Germinal center (tissue), 1 donor: Measurements from ENCODE around the gene PRKD3.
A peak's percentile ranks its signal among the peaks of the same experiment; 100 is the strongest.
"Not testable (repeated sequence)": the region's sequence is repeated elsewhere in the genome, so short reads cannot be mapped to it uniquely, and the experiment has no call there.

ENCODE experiments used
- DNase-seq: peaks from one replicate; pipeline ENCODE4 v3.0.0; 2012; ENCODE audit warnings: mixed read lengths, low spot score

PRKD3 gene

GRCh38 chr2:37316181-37316580 is 8.5 kb downstream of the PRKD3 start:
- DNase-seq: no peak

DNA sequence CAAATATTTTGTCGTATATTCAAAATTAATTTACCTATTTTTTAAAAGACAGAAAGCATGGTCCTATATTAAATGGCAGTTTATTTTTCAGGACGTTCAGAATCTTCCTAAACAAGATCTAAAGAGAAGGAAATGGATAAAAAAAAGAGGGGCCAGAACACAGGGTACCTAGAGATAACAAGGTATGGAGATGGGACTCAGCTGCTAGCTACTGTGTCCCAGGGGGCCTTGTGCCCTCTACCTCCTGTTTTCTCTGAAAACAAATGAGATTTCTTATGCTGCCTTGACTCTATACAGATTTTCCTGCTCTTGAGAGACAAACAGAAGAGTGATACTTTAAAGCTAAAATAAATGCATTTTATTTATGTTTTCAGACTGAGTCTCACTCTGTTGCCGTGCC is 9.3 kb downstream of the PRKD3 start:
- no peak for DNase-seq

- no peak for DNase-seq
Measured at GRCh38 chr2:37307500-37307899, 17.1 kb downstream of the PRKD3 start.

DNA sequence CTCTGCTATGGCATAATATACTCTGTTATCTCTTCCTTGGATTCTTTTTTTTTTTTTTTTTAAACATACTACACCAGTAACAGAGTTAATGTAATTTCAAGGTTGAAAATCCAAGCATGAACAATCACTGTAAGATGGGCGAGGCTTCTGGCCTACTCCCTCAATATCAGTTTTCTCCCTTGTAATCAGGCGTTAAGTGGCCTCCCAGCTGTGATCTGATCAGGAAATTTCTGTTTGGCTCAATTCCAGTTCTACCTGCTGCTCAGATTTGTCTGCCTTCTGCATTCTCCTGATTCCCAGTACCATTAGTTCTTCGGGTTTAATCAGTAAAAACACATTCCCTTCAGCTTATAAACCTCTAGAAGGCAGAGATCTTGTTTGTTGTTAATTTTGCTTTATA is 18.6 kb downstream of the PRKD3 start:
- no peak for DNase-seq

- no peak for DNase-seq
Measured at GRCh38 chr2:37302701-37303252, 21.9 kb downstream of the PRKD3 start.

DNA sequence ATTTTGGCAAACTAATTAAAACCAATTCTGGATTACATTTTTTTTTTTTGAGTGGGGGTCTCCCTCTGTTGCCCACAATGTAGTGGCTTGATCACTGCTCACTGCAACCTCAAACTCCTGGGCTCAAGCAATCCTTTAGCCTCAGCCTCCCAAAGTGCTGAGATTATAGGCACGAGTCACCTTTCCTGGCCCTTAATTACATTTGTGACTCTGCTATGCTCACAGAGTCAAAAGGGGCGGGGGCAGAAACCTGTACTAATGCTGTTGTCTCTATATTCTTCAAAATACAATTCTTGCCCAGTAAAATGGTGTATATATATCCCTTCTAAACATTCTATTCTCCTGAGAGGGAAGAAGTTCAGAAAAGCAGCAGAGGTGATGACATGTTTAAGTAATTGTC is 23.2 kb downstream of the PRKD3 start:
- DNase-seq: no peak

DNA sequence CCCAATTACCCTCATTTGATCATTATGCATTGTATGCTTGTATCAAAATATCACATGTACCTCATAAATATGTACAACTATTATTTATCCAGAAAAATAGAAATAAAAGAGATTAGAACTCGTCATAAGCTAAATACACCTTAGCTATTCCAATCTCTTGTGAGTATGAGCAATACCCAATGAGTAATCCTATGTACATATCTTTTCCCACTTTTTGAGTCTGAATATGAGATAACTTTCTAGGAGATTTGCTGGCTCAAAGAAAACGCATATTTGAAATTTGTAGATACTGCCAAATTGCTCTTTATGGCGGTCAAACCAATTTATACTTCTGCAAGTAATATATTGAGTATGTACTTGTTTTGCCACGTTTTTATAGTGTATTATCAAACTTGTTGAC is 24.1 kb downstream of the PRKD3 start:
- DNase-seq: no peak

GRCh38 chr2:37300146-37300545 is 24.5 kb downstream of the PRKD3 start:
- DNase-seq: no peak

DNA sequence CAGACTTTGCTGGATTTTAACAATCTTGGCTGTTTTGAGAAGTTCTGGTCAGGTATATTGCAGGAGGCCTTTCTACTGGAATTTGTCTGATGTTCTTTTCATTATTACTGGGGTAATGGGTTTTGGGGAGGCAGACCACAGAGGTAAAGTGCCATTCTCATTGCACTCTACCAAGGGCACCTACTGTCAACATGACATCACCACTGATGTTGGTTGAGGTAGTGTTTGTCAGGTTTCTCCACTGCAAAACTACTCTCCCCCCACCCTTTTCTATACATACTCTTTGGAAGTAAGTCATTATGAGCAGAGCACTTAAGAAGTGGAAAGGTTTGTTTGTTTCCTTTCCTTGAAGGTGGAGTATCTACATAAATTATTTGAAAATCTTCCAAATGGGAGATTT is 27.0 kb downstream of the PRKD3 start:
- DNase-seq: no peak

DNA sequence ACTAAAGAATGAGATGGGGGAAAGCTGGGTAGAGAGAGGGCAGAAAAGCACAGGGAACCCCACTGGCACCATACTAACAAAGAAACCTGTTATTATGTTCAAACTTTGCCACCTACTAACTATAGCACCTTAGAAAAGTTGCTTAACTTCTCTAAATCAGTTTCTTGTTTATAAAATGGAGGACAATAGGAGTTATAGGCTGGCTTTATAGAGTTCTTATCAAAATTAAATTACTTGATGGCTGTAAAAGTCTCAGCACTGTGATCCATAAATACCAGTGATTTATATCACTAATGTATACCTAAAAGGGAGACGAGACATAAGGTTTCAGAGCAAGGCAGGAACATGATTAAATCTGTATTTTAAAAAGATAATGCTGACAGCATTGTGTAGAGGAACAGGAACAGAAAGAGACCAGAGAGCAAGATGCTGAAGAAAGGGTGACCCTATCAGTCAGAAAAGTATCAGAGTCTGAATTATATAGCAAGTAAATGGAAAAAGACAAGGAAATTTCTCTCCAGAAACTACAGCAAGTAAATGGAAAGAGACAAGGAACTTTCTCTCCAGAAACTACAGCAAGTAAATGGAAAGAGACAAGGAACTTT is 29.1 kb downstream of the PRKD3 start:
- DNase-seq: no peak

GRCh38 chr2:37294858-37295257 is 29.8 kb downstream of the PRKD3 start:
- DNase-seq: not testable (repeated sequence)

- no peak for DNase-seq
Measured at GRCh38 chr2:37291680-37292079, 33.0 kb downstream of the PRKD3 start.

- DNase-seq: peak; percentile 18
Measured at GRCh38 chr2:37287966-37288365, 36.7 kb downstream of the PRKD3 start.

DNA sequence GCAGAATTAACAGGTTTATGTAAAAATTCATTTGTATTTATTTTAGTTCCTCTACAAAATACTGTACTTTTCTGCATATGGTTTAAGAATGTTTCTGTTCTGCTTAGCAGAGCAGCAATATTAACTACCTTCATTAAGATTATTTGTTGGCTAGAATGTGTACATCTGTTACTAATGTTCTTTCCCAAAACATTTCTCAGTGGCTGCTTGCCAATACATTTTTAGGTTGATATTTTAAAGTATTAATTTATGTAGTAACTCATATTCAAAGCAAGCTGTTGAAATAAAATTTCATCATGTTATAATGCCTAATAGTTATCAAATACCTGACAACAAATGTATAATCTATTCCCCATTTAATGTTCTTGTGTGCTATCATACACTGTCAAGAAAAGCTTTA is 40.3 kb downstream of the PRKD3 start:
- no peak for DNase-seq

DNA sequence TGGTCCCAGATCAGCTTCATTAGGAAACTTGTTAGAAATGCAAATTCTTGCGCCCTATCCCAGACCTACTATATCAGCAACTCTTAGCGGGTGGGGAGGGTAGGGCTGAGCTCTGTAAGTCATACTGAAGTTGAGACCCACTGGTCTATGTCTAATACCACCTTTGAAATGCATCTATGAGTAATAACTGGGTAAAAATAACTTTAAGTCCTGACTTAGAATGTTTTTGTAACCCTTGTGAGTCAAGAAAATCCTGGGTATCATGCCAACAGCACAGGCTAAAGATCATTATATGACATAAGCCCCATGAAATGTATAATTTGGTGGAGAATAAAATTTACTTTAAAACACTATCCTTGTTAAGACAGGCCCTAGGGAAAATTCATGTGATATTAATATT is 41.4 kb downstream of the PRKD3 start:
- DNase-seq: no peak

DNA sequence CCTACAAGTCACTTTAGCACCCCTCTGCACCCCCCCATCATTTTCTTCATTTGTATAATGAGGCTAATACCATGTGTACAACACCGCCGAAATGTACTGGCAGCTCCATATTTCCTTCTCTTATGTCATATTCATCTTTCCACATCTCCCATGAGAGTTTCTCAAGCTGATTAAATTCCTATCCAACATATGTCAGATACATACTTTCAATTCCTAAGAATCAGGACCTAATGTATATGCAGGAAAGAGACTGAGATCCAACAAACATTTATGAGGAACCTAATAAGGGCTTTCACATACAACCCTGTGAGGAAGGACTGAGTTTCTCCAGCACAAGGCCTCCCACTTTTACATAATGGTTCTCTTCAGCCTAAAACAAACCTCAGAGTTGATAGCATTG is 41.9 kb downstream of the PRKD3 start:
- no peak for DNase-seq

DNA sequence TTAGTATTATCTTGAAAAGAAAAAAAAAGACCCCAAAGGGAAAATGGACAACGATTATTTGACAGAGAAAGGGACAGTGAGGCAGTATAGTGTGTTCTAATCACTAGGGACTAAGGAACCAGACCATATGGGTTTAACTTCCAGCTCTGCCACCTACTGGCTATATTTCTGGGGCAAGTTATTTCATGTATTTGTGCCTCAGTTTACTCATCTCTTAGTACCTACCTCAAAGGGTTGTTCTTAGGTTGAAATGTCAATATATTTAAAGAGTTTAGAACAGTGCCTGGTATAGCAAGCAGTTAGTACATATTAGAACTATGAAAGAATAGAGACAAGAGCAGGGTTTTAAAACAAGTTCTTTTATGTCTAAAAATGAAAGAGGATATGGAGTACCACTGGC is 42.7 kb downstream of the PRKD3 start:
- no peak for DNase-seq

- DNase-seq: no peak
Measured at GRCh38 chr2:37276291-37276690, 48.3 kb downstream of the PRKD3 start.
